Neural cell (in vitro differentiated cells): ENCODE data around the gene UCK1. TPM values are rescaled to one million over a fixed set of nuclear protein-coding genes. Genes with fewer than 3 reads are reported as not detected.
A peak's percentile ranks its signal among the peaks of the same experiment; 100 is the strongest.

Experiments used
- H2AFZ ChIP-seq: fragments of 200-600, 300-800 bp; sonication (generic), shearing (Covaris generic); 2 replicates; pipeline ENCODE4 v1.6.0; 2014; ENCODE audit warnings: low read depth, mild to moderate bottlenecking, antibody characterized with exemption, low read length, moderate library complexity
- H3F3A ChIP-seq: fragments of 200-600 bp; shearing (Covaris generic); 2 replicates; pipeline ENCODE4 v1.6.1; 2016; ENCODE audit warnings: mild to moderate bottlenecking, moderate library complexity, mixed read lengths, antibody characterized with exemption, low read length; ENCODE audit not compliant: insufficient read depth, poor library complexity, severe bottlenecking
- H3K27ac ChIP-seq: fragments of 200-600, 300-800 bp; sonication (generic), shearing (Covaris generic); 2 replicates; pipeline ENCODE4 v1.5.1; 2014; ENCODE audit warnings: mild to moderate bottlenecking, low read length, moderate library complexity
- H3K27me3 ChIP-seq: fragments of 300-800, 200-600 bp; sonication (generic), shearing (Covaris generic); 2 replicates; pipeline ENCODE4 v1.6.0; 2014; ENCODE audit warnings: mild to moderate bottlenecking, low read depth, low read length, moderate library complexity; ENCODE audit not compliant: insufficient read depth
- H3K36me3 ChIP-seq: fragments of 300-800, 200-600 bp; sonication (generic), shearing (Covaris generic); 2 replicates; pipeline ENCODE4 v1.5.1; 2014; ENCODE audit warnings: mild to moderate bottlenecking, antibody characterized with exemption, low read length, moderate library complexity; ENCODE audit not compliant: insufficient read depth
- H3K4me2 ChIP-seq: fragments of 300-800, 200-600 bp; sonication (generic), shearing (Covaris generic); 2 replicates; pipeline ENCODE4 v1.6.0; 2014; ENCODE audit warnings: mild to moderate bottlenecking, low read length
- H3K4me3 ChIP-seq: fragments of 300-800, 200-600 bp; sonication (generic), shearing (Covaris generic); 2 replicates; pipeline ENCODE4 v1.5.1; 2014; ENCODE audit warnings: mild to moderate bottlenecking, low read length, moderate library complexity
- H3K79me2 ChIP-seq: fragments of 200-600 bp; shearing (Covaris generic); replicated peaks from 2 replicates; pipeline ENCODE4 v1.6.0; 2014; ENCODE audit warnings: mild to moderate bottlenecking, low read length, moderate library complexity; ENCODE audit not compliant: insufficient read depth
- H3K9ac ChIP-seq: fragments of 300-800, 200-600 bp; sonication (generic), shearing (Covaris generic); 2 replicates; pipeline ENCODE4 v1.6.1; 2016; ENCODE audit warnings: mild to moderate bottlenecking, low read length, mixed read lengths
- H3K9me2 ChIP-seq: fragments of 200-600 bp; shearing (Covaris generic); 2 replicates; pipeline ENCODE4 v1.6.1; 2016; ENCODE audit warnings: mild to moderate bottlenecking, low read length, mixed read lengths; ENCODE audit not compliant: insufficient read depth
- H3K9me3 ChIP-seq: fragments of 200-600, 300-800 bp; sonication (generic), shearing (Covaris generic); 2 replicates; pipeline ENCODE4 v1.6.1; 2016; ENCODE audit warnings: mild to moderate bottlenecking, mixed run types, low read length, moderate library complexity, mixed read lengths
- H4K20me1 ChIP-seq: fragments of 200-600 bp; shearing (Covaris generic); 2 replicates; pipeline ENCODE4 v1.6.1; 2016; ENCODE audit warnings: mild to moderate bottlenecking, mixed run types; ENCODE audit not compliant: insufficient read depth
- CTCF ChIP-seq: fragments of 450-650 bp; IDR thresholded peaks from 2 replicates; pipeline ENCODE4 v1.5.1; 2014; ENCODE audit warnings: antibody characterized with exemption, mild to moderate bottlenecking, moderate library complexity; ENCODE audit not compliant: poor library complexity, severe bottlenecking
- EP300 ChIP-seq: fragments of 450-650 bp; conservative IDR thresholded peaks from 2 replicates; pipeline ENCODE4 v1.6.1; 2014; ENCODE audit warnings: antibody characterized with exemption, mild to moderate bottlenecking, moderate library complexity; ENCODE audit not compliant: poor library complexity, severe bottlenecking
- EZH2 ChIP-seq: fragments of 200-600, 300-800 bp; shearing (Covaris generic), sonication (generic); IDR thresholded peaks from 2 replicates; pipeline ENCODE4 v1.6.1; 2014; ENCODE audit warnings: antibody characterized with exemption, low read length, borderline replicate concordance, mild to moderate bottlenecking; ENCODE audit not compliant: insufficient read depth, poor library complexity, severe bottlenecking
- MXI1 ChIP-seq: fragments of 450-650 bp; conservative IDR thresholded peaks from 2 replicates; pipeline ENCODE4 v1.6.1; 2014; ENCODE audit warnings: antibody characterized with exemption, mild to moderate bottlenecking; ENCODE audit not compliant: poor library complexity, severe bottlenecking
- POLR2AphosphoS5 ChIP-seq: IDR thresholded peaks from 2 replicates; pipeline ENCODE4 v1.6.1; 2012
- RAD21 ChIP-seq: fragments of 450-650 bp; conservative IDR thresholded peaks from 2 replicates; pipeline ENCODE4 v1.6.1; 2014; ENCODE audit warnings: antibody characterized with exemption, mild to moderate bottlenecking, moderate library complexity
- REST ChIP-seq: IDR thresholded peaks from 2 replicates; pipeline ENCODE4 v1.6.1; 2012; ENCODE audit warnings: borderline replicate concordance
- SMC3 ChIP-seq: fragments of 450-650 bp; conservative IDR thresholded peaks from 2 replicates; pipeline ENCODE4 v1.6.1; 2014; ENCODE audit warnings: antibody characterized with exemption, mild to moderate bottlenecking, moderate library complexity; ENCODE audit not compliant: poor library complexity
- TAF1 ChIP-seq: IDR thresholded peaks from 2 replicates; pipeline ENCODE4 v1.6.1; 2012; ENCODE audit warnings: low read depth
- polyA plus RNA-seq: library from polyadenylated mRNA; depleted of rRNA; stranded (reverse); fragments of >200 nt; gene quantifications from 2 replicates; pipeline ENCODE4 v1.2.3, GENCODE V29; 2014

UCK1 gene
- polyA plus RNA-seq, 1 donor from 2014 or later, result 45.9 TPM

GRCh38 chr9:131546336-131547084, 15.4 kb upstream of the UCK1 start:
- Histone ChIP-seq H3K79me2 (no peaks in the 10 kb centered on the region), H2AFZ (no peak overlapping the region), H3K4me2 (no peak overlapping the region), H3K9me2 (no peaks in the 10 kb centered on the region), H3K4me3 (peak overlapping the region; percentile 56), H3K9ac (peak overlapping the region; percentile 5), H4K20me1 (no peaks in the 10 kb centered on the region), H3F3A (no peaks in the 10 kb centered on the region), H3K27me3 (peaks cover 41% of the 10 kb centered on the region), H3K36me3 (no peaks in the 10 kb centered on the region), H3K27ac (no peak overlapping the region), H3K9me3 (peaks cover 11% of the 10 kb centered on the region)
- TF ChIP-seq REST (no peak), SMC3 (no peak), EZH2 (no peak), MXI1 (no peak), POLR2AphosphoS5 (no peak), EP300 (no peak), RAD21 (no peak), CTCF (no peak), TAF1 (no peak)

- H2AFZ ChIP-seq, result no peak overlapping the region
- no peak overlapping the region for H3K9ac ChIP-seq
- peaks cover 11% of the 10 kb centered on the region for H3K9me3 ChIP-seq
- H4K20me1 ChIP-seq, result no peaks in the 10 kb centered on the region
- no peaks in the 10 kb centered on the region for H3K79me2 ChIP-seq
- no peaks in the 10 kb centered on the region for H3K36me3 ChIP-seq
- H3F3A ChIP-seq, result no peaks in the 10 kb centered on the region
- no peak overlapping the region for H3K4me2 ChIP-seq
- peaks cover 41% of the 10 kb centered on the region for H3K27me3 ChIP-seq
- no peak overlapping the region for H3K27ac ChIP-seq
- no peak for TF ChIP-seq RAD21
- no peak for TF ChIP-seq TAF1
- no peak for TF ChIP-seq EZH2
- TF ChIP-seq REST, result no peak
- TF ChIP-seq EP300, result no peak
- TF ChIP-seq CTCF, result no peak
- TF ChIP-seq SMC3, result no peak
- no peak for TF ChIP-seq POLR2AphosphoS5
- no peak for TF ChIP-seq MXI1
- H3K4me3 ChIP-seq, result peak overlapping the region; percentile 56
- no peaks in the 10 kb centered on the region for H3K9me2 ChIP-seq
These were observed 14.8 kb upstream of the UCK1 start for GRCh38 chr9:131545786-131546335.
